HG03521 (cell line): ENCODE measurements around the gene COL4A6.
"Not testable (repeated sequence)": the region's sequence is repeated elsewhere in the genome, so short reads cannot be mapped to it uniquely, and the experiment has no call there.

ENCODE experiments used
- ATAC-seq: cut with Tn5 transposase; IDR thresholded peaks from one replicate; pipeline ENCODE4 v1.9.1; 2021; ENCODE audit warnings: mild to moderate bottlenecking, moderate library complexity; ENCODE audit not compliant: unreplicated experiment

COL4A6 gene

GRCh38 chrX:108412783-108413182 is 25.4 kb downstream of the COL4A6 start:
- no peak for ATAC-seq

- ATAC-seq, result no peak
Observed at GRCh38 chrX:108399418-108400165, 38.6 kb downstream of the COL4A6 start.

- no peak for ATAC-seq
Observed at GRCh38 chrX:108397627-108398391, 40.4 kb downstream of the COL4A6 start.

- no peak for ATAC-seq
Observed at GRCh38 chrX:108396986-108397385, 41.2 kb downstream of the COL4A6 start.

GRCh38 chrX:108396188-108396891 is 41.9 kb downstream of the COL4A6 start:
- ATAC-seq, result no peak

- not testable (repeated sequence) for ATAC-seq
Observed at GRCh38 chrX:108390976-108391717, 47.1 kb downstream of the COL4A6 start.

GRCh38 chrX:108384783-108385182 is 53.4 kb downstream of the COL4A6 start:
- no peak for ATAC-seq

GRCh38 chrX:108380222-108380621 is 58.0 kb downstream of the COL4A6 start:
- no peak for ATAC-seq

GRCh38 chrX:108376821-108377220 is 61.4 kb downstream of the COL4A6 start:
- ATAC-seq, result not testable (repeated sequence)

GRCh38 chrX:108375591-108375990 is 62.6 kb downstream of the COL4A6 start:
- not testable (repeated sequence) for ATAC-seq

- no peak for ATAC-seq
Observed at GRCh38 chrX:108366644-108367406, 71.4 kb downstream of the COL4A6 start.

GRCh38 chrX:108362026-108362425 is 76.2 kb downstream of the COL4A6 start:
- no peak for ATAC-seq

GRCh38 chrX:108361316-108361715 is 76.9 kb downstream of the COL4A6 start:
- ATAC-seq, result no peak

- no peak for ATAC-seq
Observed at GRCh38 chrX:108359806-108360602, 78.2 kb downstream of the COL4A6 start.

GRCh38 chrX:108353452-108353851 is 84.8 kb downstream of the COL4A6 start:
- ATAC-seq, result no peak

GRCh38 chrX:108349210-108349609 is 89.0 kb downstream of the COL4A6 start:
- no peak for ATAC-seq

GRCh38 chrX:108348525-108348924 is 89.7 kb downstream of the COL4A6 start:
- ATAC-seq, result no peak

- ATAC-seq, result no peak
Observed at GRCh38 chrX:108347800-108348199, 90.4 kb downstream of the COL4A6 start.

- ATAC-seq, result no peak
Observed at GRCh38 chrX:108344216-108344615, 94.0 kb downstream of the COL4A6 start.
